Muscle layer of colon (tissue), 2 donors: Measurements from ENCODE around the gene SAFB2.
"Not testable (repeated sequence)": the region's sequence is repeated elsewhere in the genome, so short reads cannot be mapped to it uniquely, and the experiment has no call there.

Experiments used
- H3K27ac ChIP-seq: one replicate; pipeline ENCODE4 v1.7.0; 2013; ENCODE audit warnings: low read depth, mild to moderate bottlenecking, low read length, moderate library complexity
- H3K27me3 ChIP-seq, 2 donors: one replicate each; pipeline ENCODE4 v1.7.0; 2013; ENCODE audit warnings: low read length in 2 of 2, mild to moderate bottlenecking in 2 of 2; ENCODE audit not compliant: insufficient read depth in 2 of 2, control insufficient read depth in 1 of 2
- H3K36me3 ChIP-seq: one replicate; pipeline ENCODE4 v1.7.0; 2013; ENCODE audit warnings: mild to moderate bottlenecking, low read length; ENCODE audit not compliant: insufficient read depth
- H3K4me1 ChIP-seq: one replicate; pipeline ENCODE4 v1.7.0; 2013; ENCODE audit warnings: mild to moderate bottlenecking, low read length; ENCODE audit not compliant: insufficient read depth
- H3K4me3 ChIP-seq, 2 donors: one replicate each; pipeline ENCODE4 v1.7.0; 2013; ENCODE audit warnings: low read length in 2 of 2, low read depth in 1 of 2, mild to moderate bottlenecking in 1 of 2, moderate library complexity in 1 of 2
- H3K9ac ChIP-seq: one replicate; pipeline ENCODE4 v1.7.0; 2013; ENCODE audit warnings: low read length
- H3K9me3 ChIP-seq: one replicate; pipeline ENCODE4 v1.7.0; 2013; ENCODE audit warnings: mild to moderate bottlenecking, low read length
- donor health status: abdominal sarcoma.
- donor health status: Adenocarcinoma of cecum.

Gene SAFB2

DNA sequence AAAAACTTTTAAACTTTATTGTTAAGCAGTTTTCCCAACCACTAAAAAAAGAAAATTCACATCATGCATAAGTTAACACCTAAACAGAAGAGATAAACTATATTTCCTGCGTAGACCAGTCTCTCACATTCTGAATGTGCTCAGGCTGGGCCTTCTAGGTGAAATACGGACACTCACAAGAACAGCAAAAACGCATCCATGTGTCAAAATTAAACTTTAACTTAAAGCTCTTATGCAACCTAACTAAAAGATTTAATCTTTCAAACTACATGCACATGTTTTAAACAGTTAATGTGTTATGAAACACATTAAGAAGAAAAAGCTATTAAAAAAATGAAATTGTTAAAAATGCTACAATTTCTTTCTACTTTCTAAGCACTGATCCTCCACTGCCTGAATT lies 2.6 kb downstream of the SAFB2 start:
- H3K9ac ChIP-seq, result no peak overlapping the region
- peaks cover 23% of the 10 kb centered on the region for H3K4me1 ChIP-seq

DNA sequence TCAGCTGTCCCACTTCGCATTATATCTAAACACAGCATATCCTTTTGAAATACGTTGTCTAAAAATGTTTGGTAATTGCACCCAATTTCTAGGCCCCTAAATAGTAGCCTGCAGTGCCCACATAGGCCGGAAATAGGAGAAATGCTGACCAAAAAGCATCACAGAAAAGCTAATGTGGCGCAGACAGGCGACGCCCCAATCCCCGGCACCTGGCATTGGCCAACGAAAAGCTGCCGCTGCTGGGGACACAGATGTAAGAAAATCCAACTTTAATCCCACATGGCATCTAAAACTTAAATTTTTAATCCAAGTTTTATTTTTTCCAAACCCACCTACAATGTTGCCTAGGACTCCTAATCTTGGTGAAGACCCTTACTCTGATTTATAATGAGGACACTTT lies 4.0 kb downstream of the SAFB2 start:
- no peaks in the 10 kb centered on the region for H3K9me3 ChIP-seq
- no peak overlapping the region for H3K9ac ChIP-seq
- H3K36me3 ChIP-seq, result peaks cover 63% of the 10 kb centered on the region
- no peak overlapping the region for H3K4me3 ChIP-seq
- H3K4me1 ChIP-seq, result peaks cover 17% of the 10 kb centered on the region
- no peak overlapping the region for H3K27ac ChIP-seq
- H3K27me3 ChIP-seq, result no peaks in the 10 kb centered on the region

More for the DNA sequence above, 2.6 kb downstream of the SAFB2 start:
- no peak overlapping the region for H3K27ac ChIP-seq
- peaks cover 50% of the 10 kb centered on the region for H3K36me3 ChIP-seq
- H3K27me3 ChIP-seq, result no peaks in the 10 kb centered on the region
- no peak overlapping the region for H3K4me3 ChIP-seq
- H3K9me3 ChIP-seq, result no peaks in the 10 kb centered on the region

DNA sequence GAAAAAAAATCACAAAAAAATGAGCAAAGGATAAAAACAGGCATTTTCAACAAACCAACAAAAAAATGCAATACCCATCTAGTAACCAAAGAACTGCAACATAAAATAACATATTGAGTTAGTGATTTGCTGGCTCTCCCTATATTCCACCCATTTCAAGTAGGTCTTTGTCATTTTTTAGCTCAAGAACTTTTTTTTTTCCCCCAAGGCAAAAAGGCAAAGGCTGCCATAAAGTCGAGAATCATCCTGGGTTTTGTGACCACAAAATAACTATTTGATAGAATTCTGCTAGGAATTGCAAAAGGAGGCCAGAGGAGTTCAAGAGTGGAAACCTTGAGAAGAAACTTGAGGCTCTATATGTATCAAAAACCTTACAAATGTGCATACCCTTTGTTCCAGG lies 5.5 kb downstream of the SAFB2 start:
- no peak overlapping the region for H3K9ac ChIP-seq

DNA sequence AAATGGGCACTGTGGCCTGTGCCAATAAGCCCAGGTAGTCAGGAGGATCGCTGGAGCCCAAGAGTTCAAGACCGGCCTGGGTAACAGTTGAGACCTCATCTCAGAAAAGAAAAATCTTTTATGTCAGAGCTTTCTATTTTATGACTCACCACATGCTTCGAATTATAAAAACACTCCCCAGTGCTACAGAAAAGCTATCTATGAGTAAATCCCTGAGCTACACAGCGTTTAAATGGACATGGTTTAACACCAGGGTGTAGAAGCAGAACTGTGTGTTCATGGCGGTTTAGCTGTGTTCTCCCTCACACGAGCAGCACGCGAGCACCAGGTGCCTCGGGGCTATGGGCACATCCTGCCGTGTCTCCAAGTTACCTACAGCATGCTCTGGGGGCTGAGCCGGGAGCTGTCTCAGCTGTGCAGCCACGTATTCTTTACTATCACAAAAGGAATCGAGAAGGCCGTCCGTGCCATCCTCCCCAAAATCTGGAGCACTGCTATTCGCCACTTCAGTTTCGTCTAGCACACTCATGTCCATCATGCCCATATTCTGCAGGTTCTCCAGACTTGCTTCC lies 6.7 kb downstream of the SAFB2 start:
- H3K9ac ChIP-seq, result no peak overlapping the region
- no peak overlapping the region for H3K27ac ChIP-seq
- H3K4me1 ChIP-seq, result peaks cover 9% of the 10 kb centered on the region
- no peak overlapping the region for H3K4me3 ChIP-seq
- H3K27me3 ChIP-seq, result no peaks in the 10 kb centered on the region
- peaks cover 80% of the 10 kb centered on the region for H3K36me3 ChIP-seq
- H3K9me3 ChIP-seq, result no peaks in the 10 kb centered on the region

More for the DNA sequence above, 5.5 kb downstream of the SAFB2 start:
- Histone ChIP-seq H3K4me1 (peaks cover 17% of the 10 kb centered on the region), H3K36me3 (peaks cover 78% of the 10 kb centered on the region), H3K4me3 (no peak overlapping the region), H3K27ac (no peak overlapping the region), H3K27me3 (no peaks in the 10 kb centered on the region), H3K9me3 (no peaks in the 10 kb centered on the region)

DNA sequence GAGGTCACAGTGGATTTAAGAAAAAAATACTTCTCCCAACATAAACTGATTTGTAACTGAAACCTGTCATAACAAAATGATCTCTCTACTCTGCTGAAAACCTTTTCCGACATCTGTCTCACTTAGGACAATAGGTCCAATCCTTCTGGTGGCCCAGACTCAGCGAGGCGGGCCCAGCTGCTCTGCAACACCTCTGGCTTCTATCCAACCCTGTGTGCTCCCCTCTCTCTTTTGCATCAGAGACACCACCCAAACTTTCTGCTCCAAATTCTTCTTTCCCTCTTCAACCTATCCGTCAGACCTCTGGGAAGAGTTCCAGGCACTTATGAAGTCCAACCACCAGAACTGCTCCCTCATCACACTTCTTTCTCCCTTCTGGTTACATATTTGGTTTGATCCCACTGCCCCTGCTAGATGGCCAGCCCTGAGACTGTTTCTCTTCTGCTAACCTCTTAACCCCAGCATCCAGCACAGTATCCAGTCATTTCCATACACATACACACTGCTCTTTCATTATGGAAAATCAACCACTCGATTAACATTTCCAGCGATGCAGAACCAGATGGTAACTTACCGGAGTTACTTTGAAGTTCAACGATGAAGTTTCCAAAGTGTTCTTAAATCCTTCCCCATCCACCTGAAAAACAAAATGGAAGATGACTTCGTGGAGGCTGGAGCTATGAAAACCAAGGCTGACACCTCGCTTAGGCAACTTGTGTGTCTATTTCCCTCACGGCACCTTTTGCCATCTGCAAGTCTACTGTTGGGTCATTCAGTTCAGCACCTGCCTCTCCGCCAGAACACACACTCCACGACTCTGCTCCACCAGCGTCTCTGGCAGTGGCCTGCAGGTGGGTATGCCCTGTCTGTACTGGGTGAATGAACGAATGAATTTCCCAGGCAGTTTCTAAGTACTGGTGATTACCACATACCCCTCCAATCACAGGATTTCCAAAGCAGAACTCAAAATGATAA lies 9.4 kb downstream of the SAFB2 start:
- Histone ChIP-seq H3K9me3 (no peaks in the 10 kb centered on the region), H3K27ac (no peak overlapping the region), H3K36me3 (peaks cover 86% of the 10 kb centered on the region), H3K9ac (no peak overlapping the region), H3K4me1 (no peaks in the 10 kb centered on the region), H3K4me3 (no peak overlapping the region), H3K27me3 (no peaks in the 10 kb centered on the region)

DNA sequence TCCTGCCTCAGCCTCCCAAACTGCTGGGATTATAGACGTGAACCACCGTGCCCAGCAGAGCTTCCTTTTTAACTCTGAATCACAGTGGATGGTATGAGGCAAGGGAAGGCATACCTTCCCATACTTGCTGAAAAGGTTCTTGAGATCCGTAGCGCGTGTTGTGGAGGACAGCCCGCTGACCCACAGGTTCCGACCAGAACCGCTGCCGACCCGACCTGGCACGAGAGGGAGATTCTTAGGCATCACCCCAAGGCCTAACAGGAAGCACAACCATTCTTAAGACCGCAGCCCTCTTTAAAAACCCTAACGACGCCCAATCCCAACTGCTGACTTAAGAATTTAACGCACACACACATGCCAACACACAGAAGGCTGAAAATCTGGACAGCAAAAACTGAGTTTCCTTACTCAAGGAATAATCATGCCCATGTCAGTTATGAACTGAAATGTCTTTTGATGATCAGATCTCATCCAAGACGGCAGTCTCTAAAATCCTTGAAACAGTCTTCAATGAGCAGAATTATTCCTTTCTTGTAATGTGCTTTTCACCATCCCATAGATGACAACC lies 12.6 kb downstream of the SAFB2 start:
- no peaks in the 10 kb centered on the region for H3K27me3 ChIP-seq
- H3K9me3 ChIP-seq, result no peaks in the 10 kb centered on the region
- no peak overlapping the region for H3K9ac ChIP-seq
- no peaks in the 10 kb centered on the region for H3K4me1 ChIP-seq
- no peak overlapping the region for H3K27ac ChIP-seq
- peaks cover 84% of the 10 kb centered on the region for H3K36me3 ChIP-seq
- no peak overlapping the region for H3K4me3 ChIP-seq

DNA sequence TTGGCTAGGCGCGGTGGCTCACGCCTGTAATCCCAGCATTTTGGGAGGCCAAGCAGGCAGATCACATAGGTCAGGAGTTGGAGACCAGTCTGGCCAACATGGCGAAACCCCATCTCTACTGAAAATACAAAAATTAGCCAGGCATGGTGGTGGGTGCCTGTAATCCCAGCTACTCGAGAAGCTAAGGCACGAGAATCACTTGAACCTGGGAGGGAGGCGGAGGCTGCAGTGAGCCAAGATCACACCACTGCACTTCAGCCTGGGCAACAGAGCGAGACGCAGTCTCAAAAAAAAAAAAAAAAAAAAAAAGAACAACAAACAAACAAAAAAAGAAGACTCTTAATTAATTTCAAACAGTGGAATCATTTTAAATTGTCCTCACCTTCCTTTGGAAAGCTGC lies 13.8 kb downstream of the SAFB2 start:
- peaks cover 84% of the 10 kb centered on the region for H3K36me3 ChIP-seq
- not testable (repeated sequence) for H3K9ac ChIP-seq, H3K9me3 ChIP-seq, H3K27ac ChIP-seq, H3K4me1 ChIP-seq, H3K4me3 ChIP-seq, H3K27me3 ChIP-seq

DNA sequence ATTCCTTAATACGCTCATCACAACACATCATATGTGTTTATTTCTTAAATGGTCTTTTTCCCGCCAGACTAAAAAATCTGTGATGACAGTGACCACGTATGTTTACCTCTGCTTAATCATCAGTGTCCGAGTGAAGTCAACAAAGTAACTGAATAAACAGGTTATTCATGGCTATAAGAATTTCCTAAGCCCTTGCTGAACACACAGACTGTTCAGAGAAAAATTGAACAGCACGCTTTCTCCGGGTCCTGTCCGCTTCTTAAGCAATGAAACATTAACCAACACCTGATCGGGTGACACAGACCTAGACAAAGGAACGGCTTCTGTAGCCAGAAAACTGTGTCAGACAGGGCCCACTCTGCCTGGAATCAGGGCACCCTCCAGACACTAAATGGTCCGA lies 14.3 kb downstream of the SAFB2 start:
- Histone ChIP-seq H3K27ac (no peak overlapping the region), H3K27me3 (no peaks in the 10 kb centered on the region), H3K9me3 (no peaks in the 10 kb centered on the region), H3K4me3 (no peak overlapping the region), H3K4me1 (no peaks in the 10 kb centered on the region), H3K36me3 (peaks cover 84% of the 10 kb centered on the region), H3K9ac (no peak overlapping the region)

DNA sequence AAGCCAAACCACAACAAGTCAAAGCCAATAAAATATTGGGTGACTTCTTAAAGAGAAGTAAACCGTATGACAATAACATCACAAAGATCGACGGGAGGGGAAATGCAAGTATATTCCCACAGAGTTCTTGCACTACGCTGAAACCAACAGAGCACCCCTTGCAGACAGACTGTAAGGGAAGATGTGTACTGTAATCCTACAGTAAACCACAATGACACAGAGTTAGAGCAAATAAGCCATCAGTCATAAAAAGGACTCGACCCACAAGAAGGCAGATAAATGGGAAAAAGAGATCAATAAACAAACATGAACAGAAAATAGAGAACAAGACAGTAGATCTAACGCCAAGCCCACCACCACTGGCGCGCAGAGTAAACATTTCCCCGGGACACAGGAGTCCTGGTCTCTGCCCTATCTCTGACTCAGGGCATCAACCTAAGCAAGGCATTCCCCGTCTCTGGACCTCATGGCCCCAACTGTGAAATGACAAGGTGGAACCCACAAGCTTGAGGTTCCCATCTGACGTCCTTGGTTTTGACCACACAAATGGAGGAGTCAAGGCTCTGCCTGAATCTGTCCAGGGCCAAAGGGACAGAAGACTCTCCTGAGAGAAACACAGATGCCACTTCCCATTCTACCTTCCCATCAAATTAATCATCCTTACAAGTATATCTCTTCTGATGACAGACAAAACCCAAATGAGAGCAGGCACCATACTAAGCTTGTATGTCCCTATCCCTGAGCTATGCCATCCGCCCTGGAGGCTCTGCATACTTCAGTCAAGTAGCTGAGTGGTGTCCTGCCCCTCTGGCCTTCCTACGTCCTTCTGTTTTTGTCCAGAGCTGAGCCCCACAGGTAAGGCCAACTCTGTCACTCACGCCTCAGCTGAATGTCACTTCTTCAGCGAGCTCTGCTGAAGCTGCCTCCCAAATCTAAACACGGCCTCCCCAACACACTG lies 15.0 kb downstream of the SAFB2 start:
- H3K9me3 ChIP-seq, result no peaks in the 10 kb centered on the region
- no peaks in the 10 kb centered on the region for H3K4me1 ChIP-seq
- H3K4me3 ChIP-seq, result no peak overlapping the region
- H3K9ac ChIP-seq, result no peak overlapping the region
- H3K27ac ChIP-seq, result no peak overlapping the region
- no peaks in the 10 kb centered on the region for H3K27me3 ChIP-seq
- peaks cover 80% of the 10 kb centered on the region for H3K36me3 ChIP-seq

DNA sequence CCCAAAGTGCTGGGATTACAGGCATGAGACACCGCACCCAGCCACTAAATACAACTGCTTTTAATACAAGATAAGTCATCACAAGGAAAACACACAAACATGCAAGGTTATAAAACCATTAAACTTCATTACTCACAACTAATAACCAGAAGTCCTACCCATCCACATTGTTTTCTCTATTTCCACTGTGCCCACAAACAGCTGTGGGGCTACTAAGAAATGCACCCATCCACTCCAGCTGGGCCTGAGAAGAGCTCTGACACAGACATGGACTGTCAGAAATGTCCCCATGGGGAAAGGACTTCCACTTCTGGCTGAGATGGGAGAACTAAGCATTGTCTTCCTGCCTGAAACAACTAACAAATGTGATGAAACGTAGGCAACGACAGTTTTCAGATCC lies 17.2 kb downstream of the SAFB2 start:
- no peaks in the 10 kb centered on the region for H3K9me3 ChIP-seq
- no peak overlapping the region for H3K27ac ChIP-seq
- no peaks in the 10 kb centered on the region for H3K4me1 ChIP-seq
- no peak overlapping the region for H3K4me3 ChIP-seq
- no peaks in the 10 kb centered on the region for H3K27me3 ChIP-seq
- no peak overlapping the region for H3K9ac ChIP-seq
- H3K36me3 ChIP-seq, result peaks cover 76% of the 10 kb centered on the region

DNA sequence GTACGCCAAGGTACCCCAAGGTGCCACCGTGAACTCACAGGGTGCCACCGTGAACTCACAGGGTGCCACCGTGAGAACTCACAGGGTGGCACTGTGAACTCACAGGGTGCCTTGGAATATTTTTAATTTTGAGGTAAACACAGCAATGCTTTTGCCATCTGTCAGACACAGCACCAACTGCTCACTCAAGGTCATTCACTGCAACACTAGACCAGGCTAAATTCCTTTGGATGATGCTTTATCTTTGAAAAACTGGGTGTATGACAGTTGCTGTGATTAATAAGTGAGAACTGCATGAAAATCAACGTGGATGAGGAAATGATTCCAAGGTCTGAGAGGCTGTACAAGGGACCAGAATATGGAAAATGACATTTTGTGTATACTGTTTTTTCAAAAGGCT lies 18.9 kb downstream of the SAFB2 start:
- no peaks in the 10 kb centered on the region for H3K27me3 ChIP-seq
- no peaks in the 10 kb centered on the region for H3K9me3 ChIP-seq
- H3K4me1 ChIP-seq, result no peaks in the 10 kb centered on the region
- H3K27ac ChIP-seq, result no peak overlapping the region
- H3K9ac ChIP-seq, result no peak overlapping the region
- H3K36me3 ChIP-seq, result peaks cover 76% of the 10 kb centered on the region
- H3K4me3 ChIP-seq, result no peak overlapping the region
